CD4-positive, alpha-beta T cell treated with Interleukin-21 for 1 hour (primary cell): ENCODE results near the gene PLCD4.

Experiments used
- DNase-seq: peaks from one replicate; pipeline ENCODE4 v3.0.0-alpha.2; 2020

The PLCD4 gene

DNA sequence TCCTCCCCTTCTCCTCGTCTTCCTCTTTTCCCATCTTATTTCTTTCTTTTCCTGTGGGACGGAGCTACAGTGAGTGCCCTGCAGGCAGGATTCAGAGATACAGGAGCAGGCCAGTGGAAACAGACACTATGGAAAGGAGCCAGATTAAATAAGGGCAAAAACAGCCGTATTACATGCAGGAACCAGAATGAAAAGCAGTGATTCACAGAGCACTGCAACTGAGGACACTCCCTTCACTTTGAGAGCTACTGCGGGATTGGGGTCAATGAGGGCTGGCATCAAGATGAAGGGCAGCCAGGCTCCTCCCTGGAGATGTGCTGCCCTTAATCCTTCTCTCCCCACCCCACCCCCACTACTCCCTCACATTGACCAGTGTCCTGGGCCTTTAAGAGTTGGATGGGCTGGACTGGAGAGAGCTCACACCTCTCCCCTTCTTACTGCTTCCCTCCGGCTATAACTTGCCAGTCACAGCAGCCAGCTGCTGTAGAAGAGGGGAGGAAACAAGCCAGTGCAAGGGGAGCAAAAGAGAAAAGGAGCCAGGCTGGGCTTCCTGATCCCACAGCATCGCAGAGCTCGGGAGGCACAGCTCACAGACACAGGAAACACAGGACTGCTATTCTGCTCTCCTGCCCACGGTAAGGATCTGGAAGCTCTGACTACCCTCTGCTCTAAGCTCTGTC is at the start of gene PLCD4:
PLCD4 (plus strand) TSS at position 464 of the 680 bp plus-strand sequence. CDS start 7,841 bp downstream, outside the sequence.
- DNase-seq: no peak

GRCh38 chr2:218557941-218558340 is 49.8 kb upstream of the PLCD4 start:
- no peak for DNase-seq

DNA sequence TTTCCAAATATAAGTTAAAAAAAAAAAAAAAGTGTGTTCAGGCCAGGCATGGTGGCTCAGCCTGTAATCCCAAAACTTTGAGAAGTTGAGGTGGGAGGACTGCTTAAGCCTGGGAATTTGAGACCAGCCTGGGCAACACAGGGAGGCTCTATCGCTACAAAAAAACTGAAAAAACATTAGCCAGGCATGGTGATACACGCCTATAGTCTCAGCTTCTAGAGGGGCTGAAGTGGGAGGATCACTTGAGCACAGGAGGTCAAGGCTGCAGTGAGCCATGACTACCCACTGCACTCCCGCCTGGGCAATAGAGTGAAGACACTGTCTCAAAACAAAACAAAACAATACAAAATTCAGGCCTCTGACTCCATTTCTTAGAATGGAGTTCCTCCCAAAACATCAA is 48.7 kb upstream of the PLCD4 start:
- DNase-seq: no peak

DNA sequence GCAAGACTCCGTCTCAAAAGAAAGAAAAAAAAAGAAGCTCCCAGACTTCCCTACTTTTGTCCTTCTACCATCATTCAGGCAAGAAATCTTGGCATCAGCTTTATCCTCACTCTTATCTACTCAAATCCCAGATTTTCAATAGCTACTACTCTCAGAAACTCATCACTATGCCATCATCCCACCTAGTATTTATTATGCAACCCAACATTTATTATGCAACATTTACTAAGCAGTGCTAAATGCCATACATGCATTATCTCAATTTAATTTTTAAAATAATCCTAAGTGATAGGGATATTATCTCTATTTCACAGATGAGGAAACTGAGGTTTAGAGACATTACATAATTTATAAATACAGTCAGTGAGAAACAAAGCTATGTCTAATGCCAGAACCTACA is 43.6 kb upstream of the PLCD4 start:
- no peak for DNase-seq

DNA sequence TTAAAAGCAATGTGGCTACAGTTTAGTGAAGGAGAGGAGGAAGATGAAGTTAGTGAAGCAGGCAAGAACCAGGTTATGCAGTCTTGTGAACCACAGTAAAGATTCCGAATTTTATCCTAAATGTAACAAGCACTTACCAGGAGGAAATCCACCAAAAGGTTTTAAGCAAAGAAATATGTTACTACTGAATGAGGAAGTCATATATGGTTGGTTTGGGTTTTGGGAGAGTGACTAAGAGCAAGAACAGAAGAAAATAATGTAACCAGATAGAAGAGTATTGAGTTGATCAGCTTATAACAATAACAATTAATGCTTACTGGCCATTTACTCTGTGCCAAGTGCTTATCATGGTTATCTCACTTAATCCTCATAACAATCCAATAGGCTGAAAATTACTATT is 41.4 kb upstream of the PLCD4 start:
- DNase-seq: no peak

DNA sequence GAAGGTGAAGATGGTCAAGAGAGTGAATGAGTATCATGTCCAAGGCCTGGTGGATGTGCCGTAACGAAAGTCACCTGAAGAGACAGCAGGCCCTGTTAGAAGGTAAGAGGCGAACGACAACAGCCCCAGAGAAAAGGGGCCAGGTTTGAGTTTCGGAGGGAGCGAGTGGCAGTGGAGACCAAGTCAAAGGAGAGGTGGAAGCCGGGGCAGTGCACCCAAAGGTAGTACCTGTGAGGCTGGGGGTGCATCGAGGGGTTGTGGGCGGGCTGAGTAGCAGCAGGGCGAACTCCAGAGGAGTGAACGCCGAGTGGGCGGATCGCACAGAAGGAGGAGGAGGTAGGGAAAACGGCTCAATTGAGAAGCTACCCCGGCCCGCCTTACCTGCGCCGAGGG is 39.9 kb upstream of the PLCD4 start:
- no peak for DNase-seq

DNA sequence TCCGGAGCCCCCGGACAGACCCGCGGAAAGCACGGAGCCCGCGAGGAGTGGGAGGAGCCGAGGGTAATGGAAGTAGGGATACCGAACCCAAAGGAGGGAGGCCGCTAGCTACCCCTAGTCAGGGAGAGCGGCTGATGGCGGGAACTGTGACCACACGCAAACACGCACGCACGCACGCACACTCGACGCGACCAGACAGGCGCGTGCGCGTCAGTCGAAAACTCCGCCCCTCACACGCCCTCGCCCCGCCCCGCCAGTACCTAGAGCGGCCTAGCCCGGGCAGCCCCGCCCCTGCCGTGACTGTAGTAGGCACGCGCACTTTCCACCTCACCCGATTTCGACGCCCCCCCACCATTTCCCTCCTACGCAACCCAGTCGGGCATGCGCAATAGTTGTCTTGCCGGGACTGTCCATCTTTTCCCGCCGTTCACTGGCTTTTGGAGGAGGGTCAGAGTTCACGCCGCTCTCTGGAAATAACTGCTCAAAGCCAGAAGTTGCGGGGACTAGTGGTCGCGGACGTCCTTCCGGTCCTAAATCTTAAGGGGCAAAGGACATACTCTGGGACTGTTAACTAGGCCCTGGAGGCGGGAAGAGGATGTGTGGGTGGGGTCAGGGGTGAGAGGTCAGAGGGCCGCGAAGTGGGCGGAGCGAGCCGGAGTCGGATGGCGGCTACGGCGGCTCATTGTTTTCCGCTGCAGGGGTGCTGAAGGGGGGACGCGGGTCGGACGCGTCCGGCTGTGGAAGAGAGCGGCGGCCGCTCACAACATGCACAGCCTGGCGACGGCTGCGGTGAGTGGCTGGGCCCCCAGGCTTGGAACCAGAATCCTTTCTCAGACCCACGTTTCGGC is 39.3 kb upstream of the PLCD4 start, which contains the start of the genes CNOT9 and USP37:
CNOT9 (plus strand) TSS at position 650 of the 848 bp plus-strand sequence; CDS start at position 766, 116 bp downstream.
USP37 (minus strand) TSS at position 162 of the 848 bp plus-strand sequence. CDS start 9,698 bp downstream, outside the sequence.
- peak; percentile 100 for DNase-seq

DNA sequence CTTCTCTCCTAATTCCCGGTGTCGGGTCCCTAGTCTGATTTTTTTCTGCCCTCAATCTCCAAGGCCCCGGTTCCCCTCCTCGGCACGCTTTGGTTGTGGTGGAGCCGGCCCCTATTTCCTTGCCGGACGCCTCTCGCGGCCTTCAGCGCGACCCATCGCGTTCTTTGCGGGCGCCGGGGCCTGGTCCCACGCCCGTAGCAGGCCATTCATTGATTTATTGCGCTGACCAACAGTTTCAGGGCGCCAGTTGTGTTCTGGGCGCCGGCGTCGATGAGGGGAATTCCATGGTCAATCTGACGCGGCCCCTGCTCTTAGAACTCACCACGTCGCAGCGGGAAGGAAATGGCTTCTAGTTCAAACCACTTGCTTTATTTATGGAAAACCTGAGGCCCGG is 38.7 kb upstream of the PLCD4 start:
- DNase-seq: peak; percentile 82

GRCh38 chr2:218569661-218570500 is 37.8 kb upstream of the PLCD4 start:
- DNase-seq: peak; percentile 61

DNA sequence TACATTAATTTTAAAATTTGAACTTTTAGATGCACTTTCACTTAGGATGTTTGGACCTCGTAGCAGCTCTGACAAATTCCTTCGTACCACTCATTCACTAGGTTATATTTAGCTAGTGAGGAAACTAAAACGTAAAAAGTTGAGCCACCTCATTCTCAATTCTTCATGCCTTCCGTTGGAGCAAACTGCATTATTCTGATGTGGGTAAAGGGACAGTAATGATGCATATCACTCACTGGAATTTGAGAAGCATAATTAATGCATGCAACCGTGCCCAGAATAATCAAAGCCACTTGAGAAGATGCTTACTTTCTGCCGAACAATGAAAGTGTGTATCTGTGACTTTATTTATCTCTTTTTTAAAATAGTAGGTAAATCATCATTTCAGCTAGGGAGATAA is 36.8 kb upstream of the PLCD4 start:
- peak; percentile 14 for DNase-seq

GRCh38 chr2:218576854-218577253 is 30.8 kb upstream of the PLCD4 start:
- DNase-seq: no peak

DNA sequence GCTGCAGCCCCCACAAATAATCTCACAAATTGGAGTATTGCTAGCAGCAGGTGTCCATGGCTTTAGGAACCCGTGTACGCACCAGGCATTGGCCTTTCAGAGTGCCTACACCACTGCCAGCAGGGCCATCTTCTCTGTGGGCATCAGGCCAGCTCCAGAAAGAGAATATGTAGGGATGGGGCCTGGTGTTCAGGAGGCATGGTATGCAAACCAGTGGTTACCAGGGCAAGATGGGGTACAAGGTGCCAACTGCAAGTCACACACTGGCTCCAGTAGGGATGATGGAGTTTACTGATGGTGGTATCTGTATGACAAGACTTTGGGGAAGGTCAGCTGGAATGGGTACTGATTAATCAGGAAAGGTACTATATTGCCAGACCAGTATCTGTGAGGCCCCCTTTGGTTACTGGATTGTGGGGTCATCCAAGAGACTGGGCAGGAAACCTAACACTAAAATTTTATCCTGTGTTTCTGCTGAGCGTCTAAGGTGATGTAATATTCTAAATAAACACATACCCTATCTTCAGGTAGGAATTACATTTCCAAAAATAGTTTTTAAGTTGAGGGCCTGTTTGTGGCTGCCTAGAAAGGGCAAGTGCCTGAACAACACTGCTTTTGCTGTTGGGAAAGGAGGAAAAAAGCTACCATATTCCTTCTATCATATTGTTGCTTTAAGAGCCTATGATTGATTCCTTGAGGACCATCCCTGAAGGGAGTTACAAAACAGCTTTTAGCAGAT is 30.0 kb upstream of the PLCD4 start:
- DNase-seq: no peak

DNA sequence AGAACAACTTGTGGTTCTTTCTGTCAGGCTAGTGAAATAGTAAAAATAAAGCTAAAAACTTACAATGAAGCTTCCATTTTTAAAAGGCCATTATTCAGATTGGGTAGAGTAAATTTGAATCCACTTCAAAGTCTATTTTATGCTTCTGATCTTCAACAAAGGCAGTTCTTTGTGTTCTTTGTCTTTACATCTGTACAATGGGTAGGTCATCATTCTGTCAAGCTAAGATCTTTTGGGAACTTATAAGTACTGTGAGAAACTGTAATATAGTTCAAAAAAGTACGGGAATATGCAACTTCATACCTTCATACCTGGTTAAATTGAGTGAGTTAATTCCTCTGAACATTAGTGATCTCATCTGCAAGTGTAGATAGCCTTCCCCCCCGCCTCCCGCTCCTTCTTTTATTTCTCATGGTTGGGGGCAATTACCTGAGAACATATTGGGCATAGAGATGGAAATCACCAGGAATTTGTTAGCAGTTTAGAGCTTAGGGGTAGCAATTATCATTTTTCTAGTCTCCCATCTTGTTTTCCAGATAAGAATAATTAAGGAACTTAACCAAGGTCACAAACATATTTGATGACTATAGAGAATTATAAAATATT is 29.3 kb upstream of the PLCD4 start:
- no peak for DNase-seq

DNA sequence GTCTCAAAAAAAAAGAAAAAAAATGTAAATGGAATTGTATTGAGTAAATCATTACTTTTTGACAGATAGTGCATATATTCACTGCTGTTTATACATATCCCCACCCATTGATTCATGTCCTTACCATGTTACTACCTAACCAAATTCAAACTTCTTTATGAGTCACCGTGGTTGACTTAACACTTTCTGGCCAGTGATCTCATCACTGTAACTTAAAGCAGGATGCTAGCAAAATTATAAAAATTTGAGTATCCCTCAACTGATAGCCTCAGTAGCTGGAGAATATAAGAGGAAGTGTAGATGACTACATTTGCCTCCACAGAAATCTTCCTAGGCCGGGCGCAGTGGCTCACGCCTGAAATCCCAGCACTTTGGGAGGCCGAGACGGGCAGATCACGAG is 25.6 kb upstream of the PLCD4 start:
- no peak for DNase-seq

DNA sequence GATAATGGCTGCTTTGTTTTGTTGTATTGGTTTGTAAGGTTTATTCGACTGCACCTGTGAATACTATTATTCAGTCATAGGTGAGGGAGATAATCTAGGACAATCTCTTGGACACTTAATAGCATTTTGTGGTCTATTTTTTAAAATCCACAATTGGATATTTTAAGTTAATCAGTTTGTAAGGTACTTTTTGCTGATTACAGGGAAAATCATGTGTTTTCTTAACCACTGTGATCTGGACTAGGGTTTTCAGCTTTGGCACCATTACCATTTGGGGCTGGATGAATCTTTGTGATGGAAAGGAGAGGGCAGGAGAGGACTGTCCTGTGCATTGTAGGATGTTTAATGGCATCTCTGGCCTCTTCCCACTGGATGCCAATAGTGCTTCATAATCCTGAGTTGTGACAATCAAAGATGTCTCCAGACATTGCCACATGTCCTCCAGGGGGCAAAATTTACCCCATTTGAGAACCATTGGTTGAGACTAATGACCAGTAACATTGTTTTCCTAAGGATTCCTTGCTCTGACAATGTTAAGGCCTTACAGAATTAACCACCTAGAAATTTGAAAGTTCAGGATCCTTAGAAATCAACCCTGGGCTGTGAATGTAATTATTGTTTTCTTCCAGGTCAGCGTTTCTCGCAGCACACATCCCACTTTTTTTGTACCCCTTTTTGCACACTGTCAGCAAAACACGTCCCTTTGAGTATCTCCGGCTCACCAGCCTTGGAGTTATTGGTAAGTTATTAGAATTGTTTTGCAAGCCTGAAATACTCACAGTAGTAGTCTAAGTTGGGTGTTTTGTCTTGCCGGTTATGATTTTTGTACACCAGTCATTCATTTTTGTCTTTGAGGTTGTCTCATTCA is 23.5 kb upstream of the PLCD4 start:
- no peak for DNase-seq

DNA sequence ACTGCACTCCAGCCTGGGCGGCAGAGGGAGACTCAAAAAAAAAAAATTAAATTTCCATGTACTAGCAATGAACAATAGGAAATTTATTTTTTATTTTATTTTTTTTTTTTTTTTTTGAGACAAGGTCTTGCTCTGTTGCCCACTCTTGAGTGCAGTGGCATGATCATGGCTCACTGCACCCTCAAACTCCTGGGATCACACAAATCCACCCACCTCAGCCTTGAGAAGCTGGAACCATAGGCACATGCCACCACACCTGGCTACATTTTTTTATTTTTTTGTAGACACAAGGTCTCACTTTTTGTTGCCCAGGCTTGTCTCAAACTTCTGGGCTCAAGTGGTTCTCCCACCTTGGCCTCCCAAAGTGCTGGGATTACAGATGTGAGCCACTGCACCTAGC is 22.2 kb upstream of the PLCD4 start:
- DNase-seq: no peak

- DNase-seq: no peak
Observed at GRCh38 chr2:218605432-218605831, 2.3 kb upstream of the PLCD4 start.

- DNase-seq: no peak
Observed at GRCh38 chr2:218615868-218616315, 8.2 kb downstream of the PLCD4 start.

GRCh38 chr2:218618102-218618860 is 10.6 kb downstream of the PLCD4 start:
- no peak for DNase-seq

DNA sequence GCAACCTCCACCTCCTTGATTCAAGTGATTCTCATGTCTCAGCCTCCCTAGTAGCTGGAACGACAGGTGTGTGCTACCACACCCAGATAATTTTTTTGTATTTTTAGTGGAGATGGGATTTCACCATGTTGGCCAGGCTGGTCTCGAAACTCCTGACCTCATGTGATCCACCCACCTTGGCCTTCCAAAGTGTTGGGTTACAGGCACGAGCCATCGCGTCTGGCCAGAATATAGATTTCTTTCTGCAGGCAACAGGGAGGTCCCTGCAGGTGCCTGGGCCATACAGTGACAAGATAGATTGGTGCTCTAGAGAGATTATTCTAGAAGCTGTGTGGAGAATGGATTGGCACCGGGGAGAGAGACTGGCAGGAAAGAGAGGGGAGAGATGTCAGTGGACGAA is 13.3 kb downstream of the PLCD4 start:
- no peak for DNase-seq
